HepG2 (cell line): ENCODE measurements around the gene ABCC10. TPM values are rescaled to one million over a fixed set of nuclear protein-coding genes. Genes with fewer than 3 reads are reported as not detected.
A peak's percentile ranks its signal among the peaks of the same experiment; 100 is the strongest.

Experiments
- BHLHE40 ChIP-seq: IDR thresholded peaks from 2 replicates; pipeline ENCODE4 v1.6.1; 2011; ENCODE audit warnings: low read length, improper control_type of control experiment
- WIZ ChIP-seq: sonication (generic); formaldehyde crosslinking; IDR thresholded peaks from 2 replicates; pipeline ENCODE4 v1.5.1; 2020; ENCODE audit warnings: mild to moderate bottlenecking, missing genetic modification reagents
- ZFP36L1 ChIP-seq: sonication (generic); formaldehyde crosslinking; IDR thresholded peaks from 2 replicates; pipeline ENCODE4 v1.8.0; 2022; ENCODE audit warnings: mild to moderate bottlenecking, missing genetic modification reagents, moderate library complexity
- ZNF24 ChIP-seq: fragments of 450-650 bp; IDR thresholded peaks from 2 replicates; pipeline ENCODE4 v1.6.1; 2017; ENCODE audit warnings: antibody characterized with exemption, mild to moderate bottlenecking
- ZNF782 ChIP-seq: sonication (generic); formaldehyde crosslinking; IDR thresholded peaks from 2 replicates; pipeline ENCODE4 v1.4.0; 2020; ENCODE audit warnings: missing genetic modification reagents, mild to moderate bottlenecking, borderline replicate concordance
- ZSCAN29 ChIP-seq: sonication (generic); formaldehyde crosslinking; conservative IDR thresholded peaks from 2 replicates; pipeline ENCODE4 v1.4.0; 2020; ENCODE audit warnings: mild to moderate bottlenecking, missing genetic modification reagents
- polyA plus RNA-seq, 8 experiments: library from polyadenylated mRNA; depleted of rRNA in 3 of 8; stranded (reverse) in 7 of 8; unstranded in 1 of 8; fragments of >200 nt; fragmentation: Illumina TruSeq in 4 of 8; extraction: Trizol in 4 of 8; gene quantifications; 2 replicates each; pipeline versions ENCODE4 v1.2.1 to v1.2.3, GENCODE V29; 2011 to 2016; ENCODE audit warnings: low read depth in 4 of 8, missing spikeins in 1 of 8, mixed read lengths in 1 of 8; ENCODE audit not compliant: insufficient read depth in 1 of 8
- total RNA-seq, 5 experiments: library from RNA; depleted of rRNA; stranded (reverse); fragments of >200 nt; fragmentation: Illumina TruSeq; extraction: Trizol; gene quantifications; 2 replicates each; pipeline ENCODE4 v1.2.3, GENCODE V29; 2016; ENCODE audit warnings: low read depth in 1 of 5
- TF ChIP-seq, protein P1 (sequence below): sonication (generic); formaldehyde crosslinking; IDR thresholded peaks from 2 replicates; pipeline ENCODE4 v1.4.0; 2020; ENCODE audit warnings: missing genetic modification reagents, borderline replicate concordance
- TF ChIP-seq, protein P2 (sequence below): sonication (generic); formaldehyde crosslinking; IDR thresholded peaks from 2 replicates; pipeline ENCODE4 v1.4.0; 2020; ENCODE audit warnings: mild to moderate bottlenecking, missing genetic modification reagents
- TF ChIP-seq, protein P3 (sequence below): sonication (generic); formaldehyde crosslinking; IDR thresholded peaks from 2 replicates; pipeline ENCODE4 v1.4.0; 2020; ENCODE audit warnings: missing genetic modification reagents, borderline replicate concordance
- TF ChIP-seq, protein P4 (sequence below): sonication (generic); formaldehyde crosslinking; IDR thresholded peaks from 2 replicates; pipeline ENCODE4 v1.5.0; 2020; ENCODE audit warnings: mild to moderate bottlenecking, missing genetic modification reagents

Gene ABCC10
- total and polyA plus RNA-seq, 2 of the 13 experiments (the other 11 are each of a cell fraction or from before 2014, with no cell fraction given): 16.0 to 24.3 TPM

DNA sequence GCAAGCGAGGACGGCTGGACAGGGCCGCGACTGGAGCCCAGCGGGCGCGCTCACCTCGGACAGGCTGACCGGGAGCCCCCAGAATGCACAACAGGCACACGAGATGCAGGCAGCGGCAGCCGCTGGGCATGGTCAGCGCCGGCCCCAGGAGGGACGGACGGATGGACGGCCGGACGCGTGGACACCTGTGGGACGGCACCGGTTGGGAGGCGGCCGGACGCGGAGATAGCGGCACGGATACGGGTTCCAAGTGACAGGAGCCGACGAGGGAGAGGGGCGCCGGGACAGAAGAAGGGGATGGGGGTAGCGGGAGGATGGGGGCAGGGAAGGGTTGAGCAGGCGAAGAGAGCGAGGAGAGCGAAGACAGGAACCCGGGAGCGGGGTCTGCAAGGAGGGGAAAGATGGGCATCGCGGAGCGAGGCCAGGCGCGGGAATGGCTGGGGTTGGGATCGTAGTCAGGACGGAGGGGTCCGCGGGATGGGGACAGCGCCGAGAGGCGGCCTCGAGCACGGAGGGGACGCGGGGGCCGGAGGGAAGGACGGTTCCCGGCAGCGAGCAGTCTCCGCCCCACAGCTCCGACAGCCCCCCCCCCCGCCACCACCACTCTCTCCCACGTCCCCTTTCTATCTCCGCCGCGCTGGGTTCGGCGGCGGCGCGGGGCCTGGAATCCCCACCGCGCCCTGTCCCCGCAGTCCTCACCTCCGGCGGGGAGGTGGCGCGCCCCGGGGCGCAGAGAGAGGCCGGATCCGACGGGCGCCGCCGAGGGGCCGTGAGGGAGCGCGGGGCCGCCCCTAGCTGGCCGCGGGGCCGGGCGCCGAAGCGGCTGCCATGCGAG is 27.6 kb downstream of the ABCC10 start (continued):
- TF ChIP-seq, protein P1, sequence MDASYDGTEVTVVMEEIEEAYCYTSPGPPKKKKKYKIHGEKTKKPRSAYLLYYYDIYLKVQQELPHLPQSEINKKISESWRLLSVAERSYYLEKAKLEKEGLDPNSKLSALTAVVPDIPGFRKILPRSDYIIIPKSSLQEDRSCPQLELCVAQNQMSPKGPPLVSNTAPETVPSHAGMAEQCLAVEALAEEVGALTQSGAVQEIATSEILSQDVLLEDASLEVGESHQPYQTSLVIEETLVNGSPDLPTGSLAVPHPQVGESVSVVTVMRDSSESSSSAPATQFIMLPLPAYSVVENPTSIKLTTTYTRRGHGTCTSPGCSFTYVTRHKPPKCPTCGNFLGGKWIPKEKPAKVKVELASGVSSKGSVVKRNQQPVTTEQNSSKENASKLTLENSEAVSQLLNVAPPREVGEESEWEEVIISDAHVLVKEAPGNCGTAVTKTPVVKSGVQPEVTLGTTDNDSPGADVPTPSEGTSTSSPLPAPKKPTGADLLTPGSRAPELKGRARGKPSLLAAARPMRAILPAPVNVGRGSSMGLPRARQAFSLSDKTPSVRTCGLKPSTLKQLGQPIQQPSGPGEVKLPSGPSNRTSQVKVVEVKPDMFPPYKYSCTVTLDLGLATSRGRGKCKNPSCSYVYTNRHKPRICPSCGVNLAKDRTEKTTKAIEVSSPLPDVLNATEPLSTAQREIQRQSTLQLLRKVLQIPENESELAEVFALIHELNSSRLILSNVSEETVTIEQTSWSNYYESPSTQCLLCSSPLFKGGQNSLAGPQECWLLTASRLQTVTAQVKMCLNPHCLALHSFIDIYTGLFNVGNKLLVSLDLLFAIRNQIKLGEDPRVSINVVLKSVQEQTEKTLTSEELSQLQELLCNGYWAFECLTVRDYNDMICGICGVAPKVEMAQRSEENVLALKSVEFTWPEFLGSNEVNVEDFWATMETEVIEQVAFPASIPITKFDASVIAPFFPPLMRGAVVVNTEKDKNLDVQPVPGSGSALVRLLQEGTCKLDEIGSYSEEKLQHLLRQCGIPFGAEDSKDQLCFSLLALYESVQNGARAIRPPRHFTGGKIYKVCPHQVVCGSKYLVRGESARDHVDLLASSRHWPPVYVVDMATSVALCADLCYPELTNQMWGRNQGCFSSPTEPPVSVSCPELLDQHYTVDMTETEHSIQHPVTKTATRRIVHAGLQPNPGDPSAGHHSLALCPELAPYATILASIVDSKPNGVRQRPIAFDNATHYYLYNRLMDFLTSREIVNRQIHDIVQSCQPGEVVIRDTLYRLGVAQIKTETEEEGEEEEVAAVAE (CRISPR knock-in tag): peak; percentile 70; the same call in 1 of the 2 replicates
- TF ChIP-seq, protein P2, sequence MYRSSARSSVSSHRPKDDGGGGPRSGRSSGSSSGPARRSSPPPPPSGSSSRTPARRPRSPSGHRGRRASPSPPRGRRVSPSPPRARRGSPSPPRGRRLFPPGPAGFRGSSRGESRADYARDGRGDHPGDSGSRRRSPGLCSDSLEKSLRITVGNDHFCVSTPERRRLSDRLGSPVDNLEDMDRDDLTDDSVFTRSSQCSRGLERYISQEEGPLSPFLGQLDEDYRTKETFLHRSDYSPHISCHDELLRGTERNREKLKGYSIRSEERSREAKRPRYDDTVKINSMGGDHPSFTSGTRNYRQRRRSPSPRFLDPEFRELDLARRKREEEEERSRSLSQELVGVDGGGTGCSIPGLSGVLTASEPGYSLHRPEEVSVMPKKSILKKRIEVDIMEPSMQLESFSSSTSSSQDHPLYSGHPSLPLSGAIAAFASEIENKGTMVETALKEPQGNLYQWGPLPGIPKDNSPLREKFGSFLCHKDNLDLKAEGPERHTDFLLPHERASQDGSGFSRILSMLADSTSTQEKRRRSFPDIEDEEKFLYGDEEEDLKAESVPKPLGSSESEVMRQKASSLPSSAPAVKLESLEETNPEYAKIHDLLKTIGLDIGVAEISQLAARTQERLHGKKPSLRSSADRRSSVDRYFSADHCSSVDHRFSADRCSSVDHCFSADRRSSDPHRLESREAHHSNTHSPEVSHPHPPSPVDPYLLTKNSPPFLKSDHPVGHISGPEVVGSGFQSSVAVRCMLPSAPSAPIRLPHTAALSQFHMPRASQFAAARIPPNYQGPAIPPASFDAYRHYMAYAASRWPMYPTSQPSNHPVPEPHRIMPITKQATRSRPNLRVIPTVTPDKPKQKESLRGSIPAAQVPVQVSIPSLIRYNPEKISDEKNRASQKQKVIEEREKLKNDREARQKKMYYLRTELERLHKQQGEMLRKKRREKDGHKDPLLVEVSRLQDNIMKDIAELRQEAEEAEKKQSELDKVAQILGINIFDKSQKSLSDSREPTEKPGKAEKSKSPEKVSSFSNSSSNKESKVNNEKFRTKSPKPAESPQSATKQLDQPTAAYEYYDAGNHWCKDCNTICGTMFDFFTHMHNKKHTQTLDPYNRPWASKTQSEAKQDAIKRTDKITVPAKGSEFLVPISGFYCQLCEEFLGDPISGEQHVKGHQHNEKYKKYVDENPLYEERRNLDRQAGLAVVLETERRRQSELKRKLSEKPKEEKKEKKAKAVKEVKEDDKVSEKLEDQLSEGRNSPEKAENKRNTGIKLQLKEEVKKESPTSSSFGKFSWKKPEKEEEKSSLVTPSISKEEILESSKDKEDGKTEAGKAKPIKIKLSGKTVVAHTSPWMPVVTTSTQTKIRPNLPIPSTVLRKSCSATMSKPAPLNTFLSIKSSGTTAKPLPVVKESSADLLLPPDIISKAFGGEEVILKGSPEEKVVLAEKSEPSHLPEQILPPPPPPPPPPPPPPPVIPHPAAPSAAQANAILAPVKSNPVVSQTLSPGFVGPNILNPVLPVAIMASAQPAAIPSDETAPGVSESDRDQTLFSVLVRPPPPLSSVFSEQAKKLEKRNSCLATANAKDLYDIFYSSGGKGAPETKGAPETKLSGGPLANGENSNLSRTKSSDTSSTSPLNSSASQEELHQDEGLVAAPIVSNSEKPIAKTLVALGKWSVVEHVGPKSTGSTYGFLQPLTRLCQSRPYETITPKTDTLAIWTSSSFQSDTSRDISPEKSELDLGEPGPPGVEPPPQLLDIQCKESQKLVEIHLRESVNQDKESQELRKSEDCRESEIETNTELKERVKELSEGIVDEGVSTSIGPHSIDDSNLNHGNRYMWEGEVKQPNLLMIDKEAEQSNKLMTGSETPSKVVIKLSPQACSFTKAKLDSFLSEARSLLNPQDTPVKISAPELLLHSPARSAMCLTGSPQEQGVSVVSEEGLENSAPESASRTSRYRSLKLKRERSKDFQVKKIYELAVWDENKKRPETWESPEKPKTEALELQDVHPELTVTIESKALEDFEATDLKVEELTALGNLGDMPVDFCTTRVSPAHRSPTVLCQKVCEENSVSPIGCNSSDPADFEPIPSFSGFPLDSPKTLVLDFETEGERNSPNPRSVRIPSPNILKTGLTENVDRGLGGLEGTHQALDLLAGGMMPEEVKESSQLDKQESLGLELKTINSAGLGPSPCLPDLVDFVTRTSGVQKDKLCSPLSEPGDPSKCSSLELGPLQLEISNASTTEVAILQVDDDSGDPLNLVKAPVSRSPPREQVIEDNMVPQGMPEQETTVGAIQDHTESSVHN (CRISPR knock-in tag): no peak
- TF ChIP-seq, protein P3, sequence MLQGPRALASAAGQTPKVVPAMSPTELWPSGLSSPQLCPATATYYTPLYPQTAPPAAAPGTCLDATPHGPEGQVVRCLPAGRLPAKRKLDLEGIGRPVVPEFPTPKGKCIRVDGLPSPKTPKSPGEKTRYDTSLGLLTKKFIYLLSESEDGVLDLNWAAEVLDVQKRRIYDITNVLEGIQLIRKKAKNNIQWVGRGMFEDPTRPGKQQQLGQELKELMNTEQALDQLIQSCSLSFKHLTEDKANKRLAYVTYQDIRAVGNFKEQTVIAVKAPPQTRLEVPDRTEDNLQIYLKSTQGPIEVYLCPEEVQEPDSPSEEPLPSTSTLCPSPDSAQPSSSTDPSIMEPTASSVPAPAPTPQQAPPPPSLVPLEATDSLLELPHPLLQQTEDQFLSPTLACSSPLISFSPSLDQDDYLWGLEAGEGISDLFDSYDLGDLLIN (CRISPR knock-in tag): no peak
- TF ChIP-seq BHLHE40 (no peak), ZFP36L1 (CRISPR knock-in tag) (no peak; the same call in 1 of the 2 replicates), ZNF782 (CRISPR knock-in tag) (0 out of 2 replicates have a peak, but pooled peaks have one; percentile 26), ZSCAN29 (0 out of 2 replicates have a peak, but pooled peaks have one; percentile 46), ZNF24 (no peak), WIZ (CRISPR knock-in tag) (peak; percentile 81; the same call in 1 of the 2 replicates)
- TF ChIP-seq, protein P4, sequence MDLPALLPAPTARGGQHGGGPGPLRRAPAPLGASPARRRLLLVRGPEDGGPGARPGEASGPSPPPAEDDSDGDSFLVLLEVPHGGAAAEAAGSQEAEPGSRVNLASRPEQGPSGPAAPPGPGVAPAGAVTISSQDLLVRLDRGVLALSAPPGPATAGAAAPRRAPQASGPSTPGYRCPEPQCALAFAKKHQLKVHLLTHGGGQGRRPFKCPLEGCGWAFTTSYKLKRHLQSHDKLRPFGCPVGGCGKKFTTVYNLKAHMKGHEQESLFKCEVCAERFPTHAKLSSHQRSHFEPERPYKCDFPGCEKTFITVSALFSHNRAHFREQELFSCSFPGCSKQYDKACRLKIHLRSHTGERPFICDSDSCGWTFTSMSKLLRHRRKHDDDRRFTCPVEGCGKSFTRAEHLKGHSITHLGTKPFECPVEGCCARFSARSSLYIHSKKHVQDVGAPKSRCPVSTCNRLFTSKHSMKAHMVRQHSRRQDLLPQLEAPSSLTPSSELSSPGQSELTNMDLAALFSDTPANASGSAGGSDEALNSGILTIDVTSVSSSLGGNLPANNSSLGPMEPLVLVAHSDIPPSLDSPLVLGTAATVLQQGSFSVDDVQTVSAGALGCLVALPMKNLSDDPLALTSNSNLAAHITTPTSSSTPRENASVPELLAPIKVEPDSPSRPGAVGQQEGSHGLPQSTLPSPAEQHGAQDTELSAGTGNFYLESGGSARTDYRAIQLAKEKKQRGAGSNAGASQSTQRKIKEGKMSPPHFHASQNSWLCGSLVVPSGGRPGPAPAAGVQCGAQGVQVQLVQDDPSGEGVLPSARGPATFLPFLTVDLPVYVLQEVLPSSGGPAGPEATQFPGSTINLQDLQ: peak; percentile 86; the same call in 1 of the 2 replicates
